ENCODE results near the gene BPIFB2. TPM values are rescaled to one million over a fixed set of nuclear protein-coding genes. Genes with fewer than 3 reads are reported as not detected.
"Not testable (repeated sequence)": the region's sequence is repeated elsewhere in the genome, so short reads cannot be mapped to it uniquely, and the experiment has no call there.

Gene BPIFB2
- polyA plus RNA-seq, 3 donors = not detected

- Histone ChIP-seq H3K27me3 (ENCODE audit: control insufficient read depth in 2 of 2, insufficient read depth in 2 of 2, low read length in 2 of 2) (no peaks in the 10 kb centered on the region), H3K27ac (ENCODE audit: low read depth in 1 of 2, low read length in 2 of 2) (no peak overlapping the region), H3K4me3 (replicated peaks in 1 of 3; ENCODE audit: low read depth in 2 of 3, low read length in 3 of 3) (no peak overlapping the region), H3K4me2 (replicated peaks; ENCODE audit: extremely low read depth, low read length, poor library complexity, severe bottlenecking) (no peak overlapping the region), H4K20me1 (ENCODE audit: insufficient read depth, low read length) (no peaks in the 10 kb centered on the region), H3K9me3 (replicated peaks in 1 of 2; ENCODE audit: control insufficient read depth in 1 of 2, insufficient read depth in 1 of 2, low read length in 2 of 2) (peaks cover 8 to 12% of the 10 kb centered on the region in 2 donors), H2AFZ (ENCODE audit: insufficient read depth, low read depth, low read length, poor library complexity, severe bottlenecking) (no peak overlapping the region), H3K36me3 (replicated peaks in 1 of 2; ENCODE audit: control insufficient read depth in 1 of 2, insufficient read depth in 2 of 2, low read length in 2 of 2) (no peaks in the 10 kb centered on the region), H3K79me2 (ENCODE audit: insufficient read depth, low read length) (no peaks in the 10 kb centered on the region), H3K4me1 (ENCODE audit: control insufficient read depth in 1 of 2, insufficient read depth in 2 of 2, low read length in 2 of 2) (no peaks in the 10 kb centered on the region), H3K9ac (ENCODE audit: insufficient read depth, low read length, poor library complexity, severe bottlenecking) (no peak overlapping the region)
- no peak overlapping the region for H3K27ac Mint-ChIP-seq
- peaks cover 11 to 21% (median 15%) of the 10 kb centered on the region in 7 donors for H3K9me3 Mint-ChIP-seq
- TF ChIP-seq CTCF (IDR thresholded peaks at IDR 0.05) = no peak
- no peak overlapping the region for H3K4me3 Mint-ChIP-seq
- no peak for DNase-seq
- intact Hi-C loops (cut with micrococcal nuclease) = no loop called here
- no peaks in the 10 kb centered on the region for H3K4me1 Mint-ChIP-seq
- whole genome bisulfite sequencing (ENCODE audit: insufficient coverage) = 92% methylated on average over 26 of the region's 28 CpGs
- no peaks in the 10 kb centered on the region for H3K36me3 Mint-ChIP-seq
- H3K27me3 Mint-ChIP-seq (ENCODE audit: low read depth in 3 of 3) = peaks cover 0 to 6% (median 2%) of the 10 kb centered on the region in 3 donors
These were observed 46.4 kb upstream of the BPIFB2 start for GRCh38 chr20:32960849-32961731.

GRCh38 chr20:32962053-32962452 is 45.5 kb upstream of the BPIFB2 start:
- H4K20me1 ChIP-seq (ENCODE audit: insufficient read depth, low read length) = no peaks in the 10 kb centered on the region
- peaks cover 3 to 12% of the 10 kb centered on the region in 2 donors for H3K9me3 ChIP-seq (replicated peaks in 1 of 2; ENCODE audit: control insufficient read depth in 1 of 2, insufficient read depth in 1 of 2, low read length in 2 of 2)
- H3K79me2 ChIP-seq (ENCODE audit: insufficient read depth, low read length) = no peaks in the 10 kb centered on the region
- TF ChIP-seq CTCF (IDR thresholded peaks at IDR 0.05) = no peak
- no peaks in the 10 kb centered on the region for H3K36me3 ChIP-seq (replicated peaks in 1 of 2; ENCODE audit: control insufficient read depth in 1 of 2, insufficient read depth in 2 of 2, low read length in 2 of 2)
- WGBS (ENCODE audit: insufficient coverage) = 100% methylated on average over 2 of the region's 5 CpGs
- Mint-ChIP-seq H3K4me1 (peaks cover under 1% of the 10 kb centered on the region), H3K9me3 (peaks cover 6 to 14% (median 10%) of the 10 kb centered on the region in 7 donors), H3K36me3 (no peaks in the 10 kb centered on the region), H3K27ac (peak overlapping the region in 1 of 7 donors; percentile 55), H3K27me3 (ENCODE audit: low read depth in 3 of 3) (peaks cover 0 to 6% (median 1%) of the 10 kb centered on the region in 3 donors), H3K4me3 (no peak overlapping the region)
- no peak overlapping the region for H2AFZ ChIP-seq (ENCODE audit: insufficient read depth, low read depth, low read length, poor library complexity, severe bottlenecking)
- H3K4me3 ChIP-seq (replicated peaks in 1 of 3; ENCODE audit: low read depth in 2 of 3, low read length in 3 of 3) = no peak overlapping the region
- H3K4me2 ChIP-seq (replicated peaks; ENCODE audit: extremely low read depth, low read length, poor library complexity, severe bottlenecking) = no peak overlapping the region
- H3K27me3 ChIP-seq (ENCODE audit: control insufficient read depth in 2 of 2, insufficient read depth in 2 of 2, low read length in 2 of 2) = no peaks in the 10 kb centered on the region
- peak in 1 of 3 donors; percentile 1 for DNase-seq
- H3K9ac ChIP-seq (ENCODE audit: insufficient read depth, low read length, poor library complexity, severe bottlenecking) = no peak overlapping the region
- H3K4me1 ChIP-seq (ENCODE audit: control insufficient read depth in 1 of 2, insufficient read depth in 2 of 2, low read length in 2 of 2) = no peaks in the 10 kb centered on the region
- no peak overlapping the region for H3K27ac ChIP-seq (ENCODE audit: low read depth in 1 of 2, low read length in 2 of 2)
- intact Hi-C loops (cut with micrococcal nuclease) = no loop called here

- H3K27ac Mint-ChIP-seq = peak overlapping the region in 1 of 7 donors; percentile 0
- H4K20me1 ChIP-seq (ENCODE audit: insufficient read depth, low read length); DNase-seq; intact Hi-C loops (cut with micrococcal nuclease); H3K27me3 Mint-ChIP-seq (ENCODE audit: low read depth in 3 of 3); H3K9ac ChIP-seq (ENCODE audit: insufficient read depth, low read length, poor library complexity, severe bottlenecking); H3K36me3 ChIP-seq (replicated peaks in 1 of 2; ENCODE audit: control insufficient read depth in 1 of 2, insufficient read depth in 2 of 2, low read length in 2 of 2); H3K9me3 ChIP-seq (replicated peaks in 1 of 2; ENCODE audit: control insufficient read depth in 1 of 2, insufficient read depth in 1 of 2, low read length in 2 of 2); H3K27me3 ChIP-seq (ENCODE audit: control insufficient read depth in 2 of 2, insufficient read depth in 2 of 2, low read length in 2 of 2); H3K79me2 ChIP-seq (ENCODE audit: insufficient read depth, low read length); H3K36me3 Mint-ChIP-seq; H3K4me1 Mint-ChIP-seq; H3K4me3 Mint-ChIP-seq; H3K9me3 Mint-ChIP-seq; H3K4me3 ChIP-seq (replicated peaks in 1 of 3; ENCODE audit: low read depth in 2 of 3, low read length in 3 of 3); H3K4me2 ChIP-seq (replicated peaks; ENCODE audit: extremely low read depth, low read length, poor library complexity, severe bottlenecking); H3K4me1 ChIP-seq (ENCODE audit: control insufficient read depth in 1 of 2, insufficient read depth in 2 of 2, low read length in 2 of 2); H3K27ac ChIP-seq (ENCODE audit: low read depth in 1 of 2, low read length in 2 of 2); H2AFZ ChIP-seq (ENCODE audit: insufficient read depth, low read depth, low read length, poor library complexity, severe bottlenecking): not testable (repeated sequence)
- WGBS (ENCODE audit: insufficient coverage) = 96% methylated on average over 10 of the region's 11 CpGs
These were observed 44.9 kb upstream of the BPIFB2 start for GRCh38 chr20:32962646-32963045.

Data from CD14-positive monocyte (primary cell).